Islet of Langerhans (tissue), 1 donor: ENCODE data around the gene CLEC16A.
"Not testable (repeated sequence)": the region's sequence is repeated elsewhere in the genome, so short reads cannot be mapped to it uniquely, and the experiment has no call there.

Source experiments
- FAIRE-seq: peaks from one replicate; lab custom pipeline; 2011; peaks lifted over from hg19 to GRCh38; lab: Jason Lieb, UNC

The CLEC16A gene

DNA sequence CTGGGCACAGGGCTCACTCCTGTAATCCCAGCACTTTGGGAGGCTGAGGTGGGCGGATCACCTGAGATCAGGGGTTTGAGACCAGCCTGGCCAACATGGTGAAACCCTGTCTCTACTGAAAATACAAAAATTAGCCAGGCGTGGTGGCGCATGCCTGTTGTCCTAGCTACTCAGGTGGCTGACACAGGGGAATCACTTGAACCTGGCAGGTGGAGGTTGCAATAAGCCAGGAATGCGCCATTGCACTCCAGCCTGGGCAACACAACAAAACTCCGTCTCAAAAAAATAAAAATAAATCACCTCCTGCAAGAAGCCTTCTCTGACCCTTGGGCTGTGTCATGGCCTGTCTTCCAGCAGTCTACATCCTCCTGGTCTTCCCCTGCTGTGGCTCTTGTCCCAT is 158.9 kb downstream of the CLEC16A start:
- FAIRE-seq: not testable (repeated sequence)

DNA sequence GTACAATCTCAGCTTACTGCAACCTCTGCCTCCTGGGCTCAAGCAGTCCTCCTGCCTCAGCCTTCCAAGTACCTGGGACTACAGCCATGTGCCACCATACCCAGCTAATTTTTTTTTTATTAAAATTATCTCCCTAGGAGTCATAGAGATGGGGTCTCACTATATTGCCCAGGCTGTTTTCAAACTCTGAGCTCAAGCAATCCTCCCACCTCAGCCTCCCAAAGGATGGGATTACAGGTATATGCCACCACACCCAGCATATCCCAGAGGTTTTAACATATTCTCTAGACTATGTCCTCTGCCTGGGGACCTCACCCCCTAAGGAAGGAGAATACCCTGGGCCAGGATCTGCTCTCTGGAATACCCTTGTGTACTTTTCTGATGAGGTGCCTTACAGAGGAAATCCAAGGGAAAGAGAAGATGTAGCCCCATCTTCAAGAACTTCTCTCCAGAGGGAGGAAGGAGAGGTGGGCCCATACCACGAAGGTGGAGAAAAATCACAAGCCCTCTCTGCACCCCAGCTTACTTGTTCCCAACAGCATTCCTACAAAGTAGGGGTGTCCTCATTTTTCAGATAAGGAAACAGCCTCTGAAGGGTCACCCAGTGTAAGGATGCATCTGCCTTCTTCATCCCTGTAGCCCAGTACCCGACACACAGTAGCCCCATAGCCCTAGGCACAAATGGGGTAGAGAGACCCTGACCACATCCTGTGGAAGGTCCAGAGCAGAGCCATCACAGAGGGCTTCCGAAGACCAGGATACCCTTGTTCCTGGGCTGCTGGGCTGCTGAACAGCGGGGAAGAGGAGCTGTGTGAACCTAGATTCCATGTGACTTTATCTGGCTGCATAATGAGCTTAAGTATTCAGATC is 160.0 kb downstream of the CLEC16A start:
- no peak for FAIRE-seq

- FAIRE-seq: no peak
Observed at GRCh38 chr16:11105038-11105903, 160.9 kb downstream of the CLEC16A start.

- FAIRE-seq: no peak
Observed at GRCh38 chr16:11106726-11107125, 162.4 kb downstream of the CLEC16A start.

DNA sequence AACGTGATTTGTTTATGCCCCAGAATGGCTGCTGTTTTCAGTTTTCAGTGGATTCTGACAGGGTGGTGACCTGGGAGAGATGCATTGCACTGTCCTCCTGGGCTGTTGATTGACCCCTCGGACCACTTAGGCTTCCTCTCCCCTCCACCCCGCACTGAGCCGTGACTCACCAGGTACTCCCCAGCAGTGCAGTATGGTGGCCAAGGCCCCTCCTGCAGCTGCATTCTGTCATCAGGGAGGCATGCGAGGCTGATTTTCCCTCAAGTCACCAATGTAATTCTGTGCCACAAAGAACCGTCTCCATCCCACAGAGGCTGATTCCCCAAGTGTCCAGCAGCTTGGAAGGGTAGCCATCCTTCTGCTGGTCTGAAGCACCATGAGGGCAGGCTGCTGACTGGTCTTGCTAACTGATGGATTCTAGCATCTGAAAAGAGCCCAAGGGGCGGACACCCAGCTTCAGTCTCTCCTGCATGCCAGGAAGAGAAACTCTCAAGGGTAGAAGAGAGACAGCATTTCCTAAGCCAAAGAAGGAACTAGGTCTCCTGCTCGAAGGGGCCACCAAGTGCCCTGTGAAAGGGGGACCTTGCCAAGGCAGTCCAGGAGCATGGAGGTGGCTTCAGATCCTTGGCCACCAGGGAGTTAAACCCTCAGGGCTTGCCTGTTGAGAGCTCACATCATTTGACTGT is 163.6 kb downstream of the CLEC16A start:
- FAIRE-seq: no peak

DNA sequence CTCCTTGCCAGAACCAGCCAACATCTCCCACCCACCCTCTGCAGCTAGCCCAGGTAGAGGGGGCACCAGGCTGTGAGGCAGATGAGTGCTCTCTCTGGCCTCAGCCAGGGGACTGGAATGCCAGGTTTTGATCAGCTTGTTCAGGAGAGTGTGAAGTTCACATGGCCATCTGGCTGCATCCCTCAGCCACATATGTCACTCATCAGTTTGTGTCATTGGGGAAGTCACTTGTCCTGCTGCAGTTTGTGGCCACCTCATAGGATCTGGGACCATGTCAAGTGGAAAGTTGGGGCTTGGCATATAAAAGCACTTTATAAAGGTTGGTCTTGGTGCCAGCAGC is 164.1 kb downstream of the CLEC16A start:
- FAIRE-seq: no peak

DNA sequence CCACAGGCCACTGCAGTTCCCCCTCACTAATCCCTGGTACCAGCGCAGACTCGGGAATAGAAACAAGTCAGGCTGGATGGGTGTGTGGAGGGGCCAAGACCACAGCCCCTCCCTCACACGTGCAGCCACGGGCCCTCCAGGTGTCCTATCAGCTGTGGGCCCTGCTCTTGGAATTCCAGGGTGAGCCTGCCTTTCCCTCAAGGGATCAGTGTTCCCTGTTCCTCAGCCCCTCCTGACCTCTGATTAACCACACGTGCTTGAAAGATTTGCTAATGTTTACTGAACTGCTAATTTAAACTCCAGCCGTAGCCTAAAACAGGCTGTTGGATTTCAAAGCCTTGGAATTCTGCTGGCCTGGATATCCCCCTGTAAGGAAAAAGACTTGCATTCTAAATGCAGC is 165.2 kb downstream of the CLEC16A start:
- no peak for FAIRE-seq

GRCh38 chr16:11111150-11111549 is 166.8 kb downstream of the CLEC16A start:
- FAIRE-seq: no peak

GRCh38 chr16:11111856-11112634 is 167.7 kb downstream of the CLEC16A start:
- no peak for FAIRE-seq

DNA sequence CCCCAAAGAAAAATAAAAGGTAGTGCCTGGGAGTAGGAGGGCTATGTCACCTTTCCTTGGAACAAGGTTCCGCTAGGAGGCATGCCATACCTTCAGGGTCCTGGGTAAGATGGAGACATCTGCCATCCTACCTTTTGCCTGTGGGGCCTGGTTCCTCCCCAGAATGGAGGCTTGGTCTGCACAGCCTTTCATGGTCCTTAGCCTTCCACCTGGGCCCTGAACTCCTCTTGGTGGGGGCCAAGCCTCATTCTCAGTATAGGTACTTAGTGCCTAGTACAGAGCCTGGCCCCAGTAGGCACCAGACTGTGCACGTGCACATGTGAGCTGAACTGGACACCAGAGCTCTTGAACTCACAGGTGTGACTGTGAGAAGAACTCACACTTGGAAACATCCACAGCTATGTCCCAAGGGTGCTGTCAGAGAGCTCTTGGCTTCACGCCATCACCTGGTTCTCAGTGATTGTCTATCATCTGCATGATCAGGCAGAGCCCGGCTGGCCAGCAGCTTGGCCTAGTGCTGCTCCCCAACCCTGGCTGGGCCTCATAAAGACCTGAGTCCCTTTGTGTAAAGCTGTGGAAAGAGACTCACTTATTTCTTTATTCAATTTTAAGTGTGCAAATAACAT is 168.5 kb downstream of the CLEC16A start:
- FAIRE-seq: no peak

GRCh38 chr16:11114366-11115164 is 170.2 kb downstream of the CLEC16A start:
- FAIRE-seq: no peak

- no peak for FAIRE-seq
Observed at GRCh38 chr16:11117576-11118211, 173.3 kb downstream of the CLEC16A start.

GRCh38 chr16:11118479-11118878 is 174.1 kb downstream of the CLEC16A start:
- no peak for FAIRE-seq

GRCh38 chr16:11121083-11121608 is 176.8 kb downstream of the CLEC16A start:
- no peak for FAIRE-seq

DNA sequence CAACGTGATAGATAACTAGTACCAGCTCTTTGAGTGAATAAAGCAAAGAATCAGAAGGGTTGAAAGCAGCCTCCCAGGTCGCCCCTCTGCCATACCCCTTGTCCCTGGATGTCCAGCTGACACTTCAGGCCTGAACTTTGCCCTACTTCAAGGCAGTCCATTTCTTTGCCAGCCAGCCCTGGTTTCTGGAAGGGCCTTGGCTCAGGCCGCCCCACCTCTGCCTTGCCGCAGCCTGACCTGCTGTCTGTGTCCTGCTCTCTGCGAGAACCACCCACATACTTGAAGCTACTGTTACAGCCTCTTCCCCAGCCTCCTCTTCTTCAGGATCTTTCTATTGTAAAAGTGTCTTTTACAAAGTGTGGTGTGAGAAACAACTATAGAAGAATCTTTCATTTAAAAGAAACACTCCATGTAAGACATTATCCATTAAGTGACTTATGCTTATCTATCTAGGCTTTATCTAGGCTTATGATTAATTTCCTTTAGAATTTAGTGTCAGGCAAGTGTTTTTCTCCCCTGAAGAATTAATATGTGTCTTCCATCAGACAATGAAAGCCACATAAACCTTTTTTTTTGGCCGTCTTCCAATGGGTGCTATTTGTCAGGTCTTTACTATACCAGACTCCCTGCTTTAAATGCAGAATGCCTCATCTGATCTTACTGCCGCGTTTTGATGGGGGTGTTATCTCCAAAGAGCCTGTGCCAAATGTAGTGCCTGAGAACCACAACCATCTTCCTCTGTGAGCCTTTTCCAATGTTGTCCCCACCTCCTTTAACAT is 177.7 kb downstream of the CLEC16A start:
- no peak for FAIRE-seq

GRCh38 chr16:11123666-11124065 is 179.3 kb downstream of the CLEC16A start:
- FAIRE-seq: no peak

DNA sequence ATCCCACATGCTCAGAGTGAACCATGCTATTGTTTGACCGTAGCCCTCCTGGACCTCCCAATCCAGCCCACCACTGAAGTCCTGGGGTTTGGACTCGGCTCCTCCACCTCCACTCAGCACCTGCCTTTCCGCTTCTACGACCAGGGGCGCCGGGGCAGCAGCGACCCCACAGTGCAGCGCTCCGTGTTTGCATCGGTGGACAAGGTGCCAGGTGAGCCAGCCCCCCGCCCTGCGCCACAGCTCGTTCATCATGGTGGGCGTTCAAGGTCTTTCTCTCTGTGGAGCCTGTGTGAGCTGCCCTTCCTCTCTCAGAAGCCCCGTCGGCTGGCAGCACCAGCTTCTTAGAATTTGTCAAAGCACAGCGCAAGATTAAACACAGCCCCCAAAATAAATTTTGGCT is 181.6 kb downstream of the CLEC16A start:
- no peak for FAIRE-seq

DNA sequence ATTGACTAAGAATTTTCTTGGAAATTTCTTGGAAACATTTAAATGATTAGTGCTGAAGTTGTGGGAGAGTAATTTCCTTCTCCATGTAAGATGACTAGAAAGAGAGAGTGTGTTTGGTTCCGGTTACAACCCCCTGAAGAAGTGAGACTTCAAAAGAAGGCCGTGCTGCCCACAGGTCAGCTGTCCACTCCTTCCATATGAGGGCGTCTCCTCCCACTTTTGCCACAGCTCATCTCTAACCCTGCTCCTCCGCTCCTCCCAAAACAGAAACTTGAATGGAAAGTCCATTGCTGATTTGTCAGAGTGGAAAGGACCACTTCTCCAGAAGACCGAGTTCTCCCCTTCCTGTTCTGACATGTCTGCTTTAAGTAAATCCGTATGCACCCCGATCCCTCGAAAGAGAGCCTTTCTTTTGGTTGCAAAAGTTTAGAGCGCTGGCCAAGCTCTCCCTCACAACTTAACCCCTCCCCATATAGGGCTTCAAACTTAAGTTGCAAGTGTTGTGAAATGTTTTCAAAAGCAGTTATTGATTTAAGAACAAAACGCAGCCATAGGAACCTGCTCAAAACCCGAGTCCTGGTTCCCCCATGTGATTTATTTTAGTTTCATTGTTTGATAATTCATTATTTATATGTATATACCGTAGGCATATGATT is 182.2 kb downstream of the CLEC16A start:
- no peak for FAIRE-seq
